SK-N-DZ (cell line): ENCODE data around the gene TMBIM4.

ENCODE experiments used
- DNase-seq: peaks from one replicate; pipeline ENCODE4 v3.0.0-alpha.2; 2015; ENCODE audit warnings: low spot score

The TMBIM4 gene

DNA sequence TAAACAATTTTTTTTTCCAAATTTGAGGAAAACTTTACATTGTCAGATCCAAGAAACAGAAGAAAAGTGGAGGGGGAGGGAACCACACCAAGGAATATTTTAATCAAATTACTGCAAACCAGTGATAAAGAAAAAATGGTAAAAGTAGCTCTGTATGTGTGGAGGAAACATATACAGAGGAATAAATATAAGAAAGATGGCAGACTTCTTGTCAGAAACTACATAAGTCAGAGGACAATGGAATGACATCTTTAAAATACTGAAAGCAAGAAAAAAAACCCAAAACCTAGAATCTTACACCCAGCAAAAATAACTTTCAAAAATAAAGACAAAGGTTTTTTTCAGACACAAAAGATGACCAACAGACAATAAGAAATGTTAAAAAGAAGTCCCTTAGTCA, 29.1 kb downstream of the TMBIM4 start:
- no peak for DNase-seq

DNA sequence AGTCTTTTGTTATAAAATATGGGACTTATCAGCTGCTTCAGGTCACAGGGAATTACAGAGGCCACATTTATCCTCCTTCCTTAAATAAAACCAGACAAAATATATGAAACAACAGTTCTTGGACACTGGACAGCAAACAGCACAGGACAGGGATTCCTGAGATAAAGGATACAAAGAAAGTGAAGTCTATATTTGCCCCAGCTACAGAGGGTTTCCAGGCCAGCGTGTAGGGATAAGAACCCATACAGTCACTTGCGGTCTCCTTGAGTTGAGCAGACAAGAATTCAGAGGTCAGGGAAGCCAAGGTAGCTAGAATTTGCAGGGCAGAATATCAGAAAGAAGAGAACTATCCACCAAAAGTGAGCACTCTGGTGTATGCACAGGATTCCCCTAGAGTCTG, 30.5 kb downstream of the TMBIM4 start:
- DNase-seq: no peak

DNA sequence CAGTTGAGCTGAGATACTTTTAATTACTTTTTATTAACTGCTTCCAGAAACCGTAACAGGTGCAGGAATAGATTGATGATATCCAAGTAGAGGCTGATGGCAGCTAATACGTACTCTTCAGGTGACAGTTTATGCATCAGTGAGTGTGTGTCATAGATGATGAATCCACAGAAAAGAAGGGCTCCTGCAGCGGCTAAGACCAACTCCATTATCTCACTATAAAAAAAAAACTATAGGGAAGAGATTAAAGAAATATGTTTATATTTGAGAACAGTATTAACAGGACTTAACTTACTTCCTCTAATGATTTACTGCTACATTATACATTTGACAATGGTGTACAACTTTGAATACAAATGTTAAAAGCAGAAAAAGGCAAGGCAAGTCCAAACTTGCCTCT, 31.9 kb downstream of the TMBIM4 start:
- no peak for DNase-seq

DNA sequence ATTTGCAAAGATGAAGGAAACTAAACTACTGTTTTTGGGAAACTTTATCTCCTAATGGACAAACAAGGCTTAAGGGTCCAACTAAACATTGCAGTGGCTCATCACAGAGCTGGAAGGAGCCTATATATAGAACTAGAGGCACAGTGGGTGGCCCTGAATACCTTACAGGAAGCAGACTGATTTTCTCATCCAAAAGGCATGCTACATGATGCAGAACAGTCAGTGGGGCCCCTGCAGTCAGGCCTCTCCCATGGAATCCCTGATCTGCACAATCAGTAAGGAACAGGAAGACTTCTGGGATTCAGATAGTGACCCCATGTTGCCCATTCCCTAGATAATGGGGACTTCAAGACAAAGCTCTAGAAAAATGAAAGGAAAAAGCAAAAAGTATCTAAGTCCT, 37.4 kb downstream of the TMBIM4 start:
- no peak for DNase-seq

DNA sequence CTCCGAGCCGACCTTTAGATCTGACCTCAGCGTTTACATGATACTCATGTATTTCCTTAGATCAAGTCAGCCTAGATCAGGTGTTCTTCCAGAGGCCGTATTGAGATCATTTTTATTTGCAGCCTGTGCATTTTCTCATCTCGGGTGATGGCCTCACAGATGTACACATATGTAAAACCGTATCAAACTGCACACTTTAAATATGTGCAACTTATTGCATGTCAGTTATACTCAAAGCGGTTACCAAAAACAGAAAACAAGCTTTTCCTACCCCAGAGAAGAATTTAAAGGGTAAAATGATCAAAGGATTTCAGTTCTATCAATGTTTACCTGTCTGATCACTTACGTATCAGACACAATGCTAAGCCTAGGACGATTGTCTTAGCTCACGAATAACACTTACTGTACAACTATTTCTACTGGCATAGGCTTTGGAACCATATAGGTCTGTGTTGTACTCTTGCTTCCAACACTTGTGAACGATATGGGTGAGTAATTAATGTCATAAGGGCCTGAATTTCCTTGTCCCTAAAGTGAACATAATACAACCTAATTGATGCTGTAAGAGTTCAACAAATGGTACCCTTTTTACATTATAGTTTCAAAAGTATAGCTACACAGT, 38.6 kb downstream of the TMBIM4 start:
- no peak for DNase-seq

DNA sequence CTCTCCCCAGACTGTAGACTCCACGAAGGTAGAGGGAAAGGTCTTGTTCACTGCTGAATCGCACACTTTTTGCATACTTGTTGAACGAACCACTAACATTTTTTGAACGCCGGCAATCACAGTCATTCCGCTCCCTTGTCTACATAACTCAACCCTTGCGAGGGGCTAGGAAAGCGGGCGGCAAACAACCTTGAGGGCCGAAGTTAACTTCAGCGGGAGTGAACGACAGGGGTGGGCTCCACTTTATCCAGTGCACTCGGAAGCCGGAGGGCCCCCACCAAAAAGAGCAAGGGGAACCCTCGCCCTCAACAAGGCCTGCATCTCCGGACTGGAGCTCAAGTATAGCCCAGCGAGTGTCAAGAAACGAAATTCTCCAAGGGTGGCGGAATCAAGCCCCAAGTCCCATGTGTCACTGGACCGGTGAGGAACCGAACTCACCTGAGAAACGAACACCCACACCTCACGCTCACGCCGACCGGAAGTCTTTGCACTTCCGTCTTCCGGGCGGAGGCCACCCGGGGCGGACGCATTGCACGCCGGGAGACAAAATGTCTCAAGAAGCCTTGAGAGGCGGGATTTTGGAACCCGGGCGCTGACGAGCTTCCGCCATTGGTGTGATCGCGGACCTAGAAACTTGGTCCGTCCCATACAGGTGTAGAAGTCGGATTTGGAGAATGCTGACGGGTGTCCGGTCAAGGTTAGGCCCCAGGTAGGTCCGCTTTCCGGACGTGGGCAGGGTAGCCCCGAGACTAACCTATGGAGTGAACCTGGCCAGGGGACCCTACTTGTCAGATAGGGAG, 39.3 kb downstream of the TMBIM4 start, which contains the start of gene LLPH:
LLPH (minus strand) TSS at position 484 of the 800 bp plus-strand sequence. CDS start 1,644 bp downstream, outside the sequence.
- peak; percentile 90 for DNase-seq

DNA sequence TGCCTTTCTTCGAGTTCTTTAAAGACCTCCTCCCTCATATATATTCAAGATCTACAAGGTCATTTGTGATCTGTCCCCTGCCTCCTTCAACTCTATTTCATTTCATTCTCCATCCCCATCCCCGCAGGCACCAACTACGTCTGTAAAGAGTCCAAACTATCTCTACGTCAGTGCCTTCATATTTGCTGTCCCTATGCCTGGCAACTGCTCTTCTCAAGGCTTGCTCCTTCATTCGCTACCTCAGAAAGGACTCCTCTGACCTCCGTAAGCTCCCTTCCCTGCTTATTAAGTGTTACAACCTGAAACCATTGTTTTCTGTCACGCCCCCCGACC, 39.9 kb downstream of the TMBIM4 start:
- DNase-seq: no peak

DNA sequence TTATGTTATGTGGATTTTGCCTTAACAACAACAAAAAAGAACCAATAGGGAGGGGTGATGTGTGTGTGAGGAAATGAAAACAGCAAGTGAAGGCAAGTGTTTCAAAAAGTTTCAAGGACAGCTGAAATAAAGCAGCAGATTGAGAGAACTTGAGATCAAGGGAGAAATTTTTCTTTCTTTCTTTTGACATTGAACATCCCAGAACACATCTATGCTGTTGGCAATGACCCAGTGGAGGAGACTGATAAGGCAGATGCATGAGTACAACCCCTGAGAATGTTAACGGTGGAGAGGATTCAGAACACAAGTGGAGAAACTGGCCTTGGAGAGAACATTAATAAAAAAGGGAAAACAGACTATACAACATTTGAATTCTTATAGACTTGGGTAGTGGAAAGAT, 42.1 kb downstream of the TMBIM4 start:
- DNase-seq: no peak

DNA sequence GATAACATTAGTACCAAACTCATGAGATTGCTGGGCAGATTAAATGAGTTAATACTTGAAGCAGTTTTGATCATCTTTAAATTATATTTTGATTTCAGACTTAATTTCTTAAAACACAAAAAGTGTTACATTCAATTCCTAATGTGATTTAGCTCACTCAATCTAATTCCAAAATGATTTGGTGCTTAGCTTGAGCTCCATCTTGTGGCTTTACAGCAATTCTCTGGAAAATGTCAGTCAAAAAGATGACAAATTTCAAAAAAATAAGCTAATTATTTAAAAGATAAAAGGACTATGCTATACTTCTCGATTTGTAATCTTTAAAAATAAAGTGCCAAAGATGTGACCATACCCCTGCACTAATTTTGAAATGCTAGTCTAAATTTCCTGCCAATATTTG, 49.3 kb downstream of the TMBIM4 start:
- no peak for DNase-seq

DNA sequence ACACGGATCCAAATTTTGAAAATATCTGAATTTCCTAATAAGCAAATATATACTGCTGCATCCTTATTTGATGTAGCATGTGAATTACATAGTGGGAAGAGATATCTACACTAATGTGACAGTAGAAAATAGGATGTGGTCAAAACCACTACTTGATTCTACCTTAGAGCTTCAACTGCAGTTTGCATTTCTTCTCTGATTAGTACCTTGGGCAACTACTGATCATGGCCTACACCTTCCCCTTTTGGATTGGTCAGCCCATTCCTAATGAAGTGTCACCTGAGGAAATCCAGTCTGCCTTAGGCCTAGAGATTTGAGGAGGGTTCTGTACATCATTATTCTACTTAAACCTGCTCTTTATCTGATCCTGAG, 49.9 kb downstream of the TMBIM4 start:
- DNase-seq: no peak

DNA sequence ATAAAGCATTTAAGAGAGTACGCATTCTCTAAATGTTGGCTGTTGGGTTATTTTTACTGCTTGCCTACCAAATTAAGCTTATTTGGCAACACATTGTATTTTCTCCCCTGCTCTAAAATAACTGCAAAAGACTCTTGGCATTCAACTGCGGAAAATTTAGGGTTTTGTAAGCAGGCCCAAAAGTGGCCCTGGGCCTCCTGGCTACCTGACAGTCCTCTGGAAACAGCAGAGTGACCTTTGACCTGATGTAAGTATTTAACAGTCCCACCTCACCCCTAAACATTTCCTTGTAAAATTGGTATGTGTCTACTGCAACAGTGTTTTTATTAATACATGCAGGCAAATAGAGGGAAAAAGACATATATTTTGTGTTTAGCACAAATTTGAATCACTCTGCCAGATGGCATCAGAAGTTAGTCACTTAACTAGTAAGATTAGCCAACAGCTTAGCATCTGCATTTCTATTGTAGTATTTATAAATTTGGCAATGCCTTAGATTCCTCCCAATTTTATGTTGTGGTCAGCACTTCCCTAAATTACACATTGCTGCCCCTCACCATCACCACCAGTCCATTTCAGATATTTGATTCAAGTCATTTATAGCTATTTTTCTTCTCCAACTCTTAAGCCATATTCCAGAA, 50.4 kb downstream of the TMBIM4 start:
- DNase-seq: no peak

DNA sequence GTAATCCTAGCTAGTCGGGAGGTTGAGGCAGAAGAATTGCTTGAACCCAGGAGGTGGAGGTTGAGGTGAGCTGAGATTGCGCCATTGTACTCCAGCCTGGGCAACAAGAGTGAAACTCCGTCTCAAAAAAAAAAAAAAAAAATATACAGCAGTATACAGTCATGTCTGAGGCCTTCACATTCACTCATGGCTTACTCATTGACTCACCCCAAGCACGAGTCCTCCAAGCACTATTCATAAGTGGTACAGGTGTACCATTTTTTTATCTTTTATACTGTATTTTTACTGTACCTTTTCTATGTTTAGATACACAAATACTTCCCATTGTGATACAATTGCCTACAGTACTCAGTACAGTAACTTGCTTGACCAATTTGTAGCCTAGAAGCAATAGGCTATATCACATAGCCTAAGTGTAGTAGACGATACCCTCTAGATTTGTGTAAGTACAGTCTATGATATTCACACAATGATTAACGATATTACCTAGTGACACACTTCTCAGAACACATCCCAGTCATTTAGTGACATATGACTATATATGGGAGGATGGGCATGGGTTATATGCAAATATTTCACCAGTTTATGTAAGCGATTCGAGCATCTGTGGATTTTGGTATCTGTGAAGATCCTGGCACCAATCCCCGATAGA, 51.4 kb downstream of the TMBIM4 start:
- DNase-seq: no peak

DNA sequence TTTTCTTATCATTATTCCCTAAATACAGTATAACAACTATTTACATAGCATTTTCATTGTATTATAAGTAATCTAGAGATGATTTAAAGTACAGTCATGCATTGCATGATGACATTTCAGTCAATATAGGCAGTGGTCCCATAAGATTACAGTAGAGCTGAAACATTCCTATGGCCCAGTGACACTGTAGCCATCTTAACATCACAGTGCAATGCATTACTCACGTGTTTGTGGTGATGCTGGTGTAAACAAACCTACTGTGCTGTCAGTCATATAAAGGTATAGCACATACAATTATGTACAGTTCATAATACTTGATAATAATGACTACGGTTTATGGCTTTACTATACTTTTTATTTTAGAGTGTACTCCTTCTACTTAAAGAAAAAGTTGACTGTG, 52.6 kb downstream of the TMBIM4 start:
- DNase-seq: no peak

DNA sequence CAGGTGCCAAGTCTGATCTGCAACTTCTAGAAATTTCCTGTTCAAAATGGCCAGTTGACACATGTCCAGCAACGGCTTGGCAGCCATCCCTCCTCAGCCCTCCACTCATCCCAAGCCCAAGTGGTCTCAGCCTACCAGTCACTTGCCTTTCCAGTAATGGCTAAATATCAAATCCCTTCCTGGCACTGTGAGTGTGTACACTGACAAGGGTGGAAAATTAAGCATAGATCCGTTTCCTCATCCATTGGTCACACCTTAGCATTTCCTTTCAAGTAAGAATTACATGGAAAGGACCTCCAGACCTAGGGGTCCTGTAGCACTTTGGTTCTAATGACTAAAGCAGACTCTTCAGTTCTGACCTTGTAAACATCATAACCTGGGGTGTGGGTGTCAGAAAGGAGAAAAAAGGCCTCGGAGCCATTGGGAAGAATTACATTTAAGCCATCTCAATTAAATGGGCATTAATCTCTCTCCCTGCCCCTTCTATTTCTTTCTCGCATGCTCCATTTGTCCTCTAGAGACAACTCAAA, 54.7 kb downstream of the TMBIM4 start:
- DNase-seq: no peak

DNA sequence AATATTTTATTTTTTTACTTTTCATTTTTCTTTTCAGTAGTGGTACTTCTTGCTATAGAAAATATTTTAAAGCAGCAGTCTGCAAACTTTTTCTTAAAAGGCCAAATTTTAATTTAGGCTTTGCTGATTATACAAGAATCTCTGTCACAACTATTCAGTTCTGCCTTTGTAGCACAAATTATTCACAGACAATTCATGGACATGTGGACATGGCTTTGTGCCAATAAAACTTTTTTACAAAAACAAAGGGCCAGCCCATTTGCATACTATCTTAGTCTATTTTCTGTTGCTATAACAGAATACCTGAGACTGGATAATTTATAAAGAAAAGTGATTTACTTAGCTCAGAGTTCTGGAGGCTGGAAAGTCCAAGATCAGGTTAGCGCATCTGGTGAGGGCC, 56.3 kb downstream of the TMBIM4 start:
- no peak for DNase-seq

DNA sequence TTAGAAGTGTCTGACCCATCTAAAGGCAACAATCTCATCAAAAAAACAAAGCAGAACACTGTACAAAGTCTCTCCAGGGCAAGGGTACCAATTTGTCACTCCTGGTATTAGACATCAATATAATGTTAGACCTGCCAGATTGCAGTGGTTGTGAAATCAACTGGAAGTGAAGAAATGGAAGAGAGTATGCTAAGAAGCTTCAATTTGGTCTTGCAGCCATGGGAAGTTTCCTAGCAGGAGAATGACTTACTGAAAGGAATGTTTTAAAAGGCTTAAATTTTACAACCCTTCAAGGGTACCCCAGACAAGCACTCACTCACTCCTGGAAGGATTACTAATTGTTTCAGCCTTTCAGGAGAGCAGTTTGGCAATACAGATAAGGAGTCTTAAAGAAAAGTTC, 58.2 kb downstream of the TMBIM4 start:
- no peak for DNase-seq

DNA sequence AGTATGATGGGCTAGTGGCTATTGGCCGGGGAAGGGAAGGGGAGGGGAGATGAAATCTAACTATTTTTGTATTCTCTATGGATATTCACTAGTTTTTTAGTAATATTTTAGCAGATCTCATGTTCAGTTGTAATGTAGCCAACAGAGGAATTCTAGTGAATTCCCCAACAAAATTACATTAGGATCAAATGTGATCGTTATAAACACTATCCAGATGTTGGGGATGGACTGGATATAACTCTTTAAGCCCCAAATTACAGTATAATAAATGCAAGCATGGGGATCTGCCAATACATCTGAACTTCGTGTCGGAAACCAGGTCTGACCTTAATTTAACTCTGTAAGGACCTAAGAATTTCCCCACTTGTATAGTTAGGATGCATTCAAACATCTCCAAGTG, 60.7 kb downstream of the TMBIM4 start:
- DNase-seq: no peak

DNA sequence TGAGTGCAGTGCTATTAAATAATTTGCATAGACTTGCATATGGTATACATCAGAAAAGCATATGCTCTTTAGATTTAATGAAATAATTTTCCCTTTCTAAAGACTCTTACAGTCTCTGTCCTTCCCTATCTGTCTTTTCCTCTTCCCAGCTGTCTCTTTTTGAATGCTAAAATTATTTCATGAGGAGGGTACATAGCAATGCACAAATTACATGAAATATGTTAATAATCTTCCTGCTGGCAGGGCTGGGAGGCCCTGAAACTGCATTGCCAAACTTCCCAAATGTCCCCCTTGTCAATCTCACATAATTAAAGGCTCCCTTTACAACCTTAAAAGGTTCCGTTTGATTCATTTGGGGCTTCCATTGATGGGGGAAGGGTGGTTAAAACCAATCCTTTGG, 61.4 kb downstream of the TMBIM4 start:
- no peak for DNase-seq

DNA sequence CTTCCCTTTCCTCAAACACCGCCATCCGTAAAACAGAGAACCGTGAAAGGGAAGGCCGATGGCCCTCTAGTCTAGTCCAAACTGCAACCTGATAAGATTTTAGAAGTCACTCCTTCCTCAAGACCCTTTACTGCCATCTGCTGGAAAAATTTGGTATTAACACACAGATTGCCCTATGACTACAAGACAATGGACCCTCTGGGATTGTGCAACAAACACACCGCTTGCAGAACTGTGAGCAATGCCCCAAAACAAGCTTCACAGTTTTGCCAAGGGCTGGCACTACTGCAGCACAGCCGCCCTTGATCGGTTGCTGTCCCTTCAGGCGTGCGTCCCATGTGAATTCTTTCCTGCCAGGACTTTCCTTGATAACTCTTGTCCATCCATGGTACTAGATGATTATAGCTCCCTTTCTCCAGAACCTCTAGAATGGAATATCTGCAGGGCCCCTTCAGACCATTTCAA, 62.3 kb downstream of the TMBIM4 start:
- peak; percentile 86 for DNase-seq

DNA sequence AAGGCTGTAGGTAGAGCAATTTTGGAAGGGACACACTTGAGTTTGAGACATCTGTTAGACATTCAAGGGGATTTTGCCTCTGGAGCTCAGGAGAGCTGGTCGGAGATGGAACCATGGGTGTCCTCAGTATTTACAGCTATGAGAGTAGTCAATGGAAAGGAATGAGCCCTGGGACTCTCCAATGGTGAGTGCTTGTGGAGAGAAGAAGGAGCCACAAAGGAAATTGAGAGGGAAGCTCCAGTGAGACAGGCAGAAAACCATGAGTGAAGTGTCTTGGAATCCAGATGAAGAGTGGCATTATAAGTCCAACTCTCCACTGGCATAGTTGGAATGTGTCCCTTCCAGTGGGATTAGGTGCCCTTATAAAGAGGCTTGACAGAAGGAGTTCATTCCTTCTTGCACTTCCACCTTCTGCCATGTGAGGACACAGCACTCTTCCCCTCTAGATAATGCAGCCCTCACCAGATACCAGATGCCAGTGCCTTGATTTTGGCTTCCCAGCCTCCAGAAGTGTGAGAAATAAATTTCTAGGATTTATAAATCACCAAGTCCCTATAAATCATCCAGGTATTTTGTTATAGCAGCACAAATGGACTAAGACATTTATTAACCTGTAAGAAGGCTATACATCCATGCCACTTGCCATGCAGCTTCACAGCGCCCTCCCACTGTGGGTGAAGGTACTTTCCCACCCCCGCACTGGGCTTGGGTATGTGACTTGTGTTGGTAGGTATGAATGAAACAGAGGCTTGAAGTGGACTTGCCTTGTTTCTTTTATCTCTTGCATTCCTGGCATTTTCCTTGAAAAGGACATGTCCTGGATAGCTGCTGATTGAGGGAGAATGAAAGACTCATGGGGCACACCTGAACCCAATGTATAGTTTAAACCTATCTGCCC, 66.5 kb downstream of the TMBIM4 start:
- no peak for DNase-seq
